HG03280 (cell line): ENCODE measurements around the gene PPP1R26.

Experiments
- ATAC-seq: cut with Tn5 transposase; IDR thresholded peaks from one replicate; pipeline ENCODE4 v1.9.1; 2021; ENCODE audit warnings: mild to moderate bottlenecking, moderate library complexity; ENCODE audit not compliant: unreplicated experiment

Gene PPP1R26

DNA sequence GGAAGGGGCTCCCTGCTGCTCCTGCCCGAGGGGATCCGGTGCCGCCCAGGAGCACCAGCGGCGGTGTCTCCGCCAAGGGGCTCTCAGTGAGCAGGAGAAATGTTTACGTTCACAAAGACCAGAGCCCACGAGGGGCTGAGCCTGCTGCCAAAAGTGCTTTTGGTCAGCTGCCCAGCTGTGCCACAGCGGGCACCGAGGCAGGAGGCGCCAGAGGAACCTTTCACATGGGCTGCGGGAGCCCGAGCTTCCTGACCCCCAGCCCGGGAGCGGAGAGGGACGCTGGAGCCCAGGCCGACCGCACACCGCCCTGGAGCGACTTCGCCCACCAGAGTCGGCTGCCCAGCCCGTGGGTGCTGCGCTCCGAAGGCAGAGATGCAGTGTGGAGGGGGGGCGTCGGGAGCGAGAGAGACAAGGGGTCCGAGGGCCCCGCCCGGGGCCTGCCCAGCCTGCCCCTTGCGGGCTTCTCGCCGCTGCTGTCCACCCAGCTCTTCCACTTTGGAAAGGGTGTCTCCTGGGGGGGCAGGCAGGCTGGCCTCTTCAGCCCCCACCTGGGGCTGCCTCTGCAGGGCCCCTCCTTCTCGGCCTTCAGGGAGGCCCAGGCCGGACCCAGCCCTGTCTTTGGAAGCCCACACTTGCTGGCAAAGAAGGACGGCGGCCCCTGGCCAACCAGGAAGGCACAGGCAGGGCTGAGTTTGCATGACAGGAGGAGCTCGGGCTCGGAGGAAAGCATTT lies 7.9 kb downstream of the PPP1R26 start:
- ATAC-seq, result no peak

DNA sequence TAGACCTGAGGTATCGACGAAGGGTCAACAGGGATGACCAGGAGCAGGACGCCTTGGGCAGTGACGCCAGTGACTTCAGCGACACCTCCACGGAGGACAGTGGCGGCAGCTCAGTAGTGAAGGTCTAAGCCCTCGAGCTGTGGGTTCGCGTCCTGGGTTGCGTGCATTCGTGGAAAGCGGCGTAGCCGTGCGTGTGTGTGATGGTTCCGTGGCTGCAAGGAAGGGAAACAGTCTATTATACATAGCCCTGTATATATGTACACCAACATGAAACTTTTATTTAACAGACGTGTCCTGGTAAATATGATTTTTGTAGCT lies 8.4 kb downstream of the PPP1R26 start:
- ATAC-seq, result no peak

DNA sequence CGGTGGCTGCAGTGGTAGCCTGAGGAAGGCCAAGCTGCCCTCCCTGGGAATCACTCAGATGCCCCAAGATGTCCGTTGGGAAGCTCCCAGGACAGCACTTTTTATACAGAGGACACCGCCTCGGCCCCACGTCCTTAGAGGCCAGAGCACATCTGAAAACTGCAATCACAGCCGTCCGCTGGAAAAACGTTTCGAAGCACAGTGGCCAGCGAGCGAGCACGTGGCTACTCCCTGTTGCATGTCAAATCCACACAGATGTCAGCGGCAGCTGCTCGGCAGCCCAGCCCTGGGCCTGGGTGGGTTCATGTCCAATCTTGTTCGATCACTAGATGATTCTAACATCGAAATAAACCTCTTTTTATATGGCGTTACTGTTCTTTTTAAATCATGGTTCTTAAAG lies 8.9 kb downstream of the PPP1R26 start:
- no peak for ATAC-seq

DNA sequence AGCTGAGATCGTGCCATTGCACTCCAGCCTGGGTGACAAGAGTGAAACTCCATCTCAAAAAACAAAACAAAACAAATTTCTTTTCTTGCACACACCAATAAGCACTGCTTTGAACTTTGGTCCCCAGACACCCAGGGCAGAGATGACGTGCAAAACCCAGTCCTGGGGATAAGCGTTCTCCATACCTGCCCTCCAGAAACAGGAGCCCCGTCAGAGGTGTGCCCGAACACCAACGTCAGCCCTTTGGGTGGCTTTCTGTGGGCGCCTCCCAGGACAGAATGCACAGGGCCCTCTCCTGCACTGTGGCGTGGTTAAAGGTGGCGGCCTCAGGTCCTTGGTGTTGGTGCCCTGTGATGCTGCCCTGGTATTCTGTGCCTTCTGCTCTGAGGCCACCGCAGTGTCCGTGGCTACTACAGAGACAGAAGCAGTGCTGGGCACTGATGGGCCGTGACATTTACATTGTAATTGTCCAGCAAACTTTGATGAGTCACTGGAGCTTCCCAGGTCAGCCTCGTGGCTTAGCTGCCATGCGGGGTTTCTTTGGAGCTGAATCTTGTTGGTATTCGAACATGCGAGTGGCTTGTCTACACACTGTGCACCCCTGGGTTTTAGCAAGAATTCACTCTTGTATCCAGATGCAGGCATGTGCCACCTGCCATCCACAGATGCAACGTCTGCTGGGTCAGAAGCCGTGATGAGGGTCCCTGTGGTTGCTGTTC lies 9.8 kb downstream of the PPP1R26 start:
- no peak for ATAC-seq

DNA sequence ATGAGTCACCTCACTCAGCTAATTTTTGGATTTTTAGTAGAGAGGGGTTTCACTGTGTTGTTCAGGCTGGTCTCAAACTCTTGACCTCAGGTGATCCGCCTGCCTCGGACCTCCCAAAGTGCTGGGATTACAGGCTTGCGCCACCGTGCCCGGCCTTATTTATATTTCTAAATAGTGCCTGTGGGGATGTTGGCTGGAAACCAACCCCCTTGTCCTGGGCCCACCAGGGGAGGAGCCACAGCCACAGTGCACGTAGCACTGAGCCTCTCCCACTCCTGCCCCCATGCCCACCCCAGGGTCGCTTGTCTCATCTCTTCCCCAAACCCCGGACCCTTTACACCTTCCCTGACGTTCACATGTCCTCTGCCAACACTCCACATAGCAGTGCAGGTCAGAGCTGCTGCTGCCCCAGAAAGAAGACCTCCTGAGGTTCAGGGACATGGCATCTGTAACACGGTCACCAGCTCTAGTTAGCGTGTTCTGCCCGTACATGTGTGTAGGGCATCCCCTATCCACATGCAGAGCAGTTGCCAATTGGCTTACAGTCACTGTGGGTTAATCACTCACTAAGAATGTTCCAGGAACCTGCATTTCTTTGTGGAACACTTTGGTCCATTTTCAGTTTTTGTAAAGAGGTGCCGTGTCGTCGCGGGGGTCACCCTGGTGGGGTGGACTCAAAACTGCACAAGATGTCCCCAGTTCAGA lies 10.7 kb downstream of the PPP1R26 start:
- ATAC-seq, result no peak

DNA sequence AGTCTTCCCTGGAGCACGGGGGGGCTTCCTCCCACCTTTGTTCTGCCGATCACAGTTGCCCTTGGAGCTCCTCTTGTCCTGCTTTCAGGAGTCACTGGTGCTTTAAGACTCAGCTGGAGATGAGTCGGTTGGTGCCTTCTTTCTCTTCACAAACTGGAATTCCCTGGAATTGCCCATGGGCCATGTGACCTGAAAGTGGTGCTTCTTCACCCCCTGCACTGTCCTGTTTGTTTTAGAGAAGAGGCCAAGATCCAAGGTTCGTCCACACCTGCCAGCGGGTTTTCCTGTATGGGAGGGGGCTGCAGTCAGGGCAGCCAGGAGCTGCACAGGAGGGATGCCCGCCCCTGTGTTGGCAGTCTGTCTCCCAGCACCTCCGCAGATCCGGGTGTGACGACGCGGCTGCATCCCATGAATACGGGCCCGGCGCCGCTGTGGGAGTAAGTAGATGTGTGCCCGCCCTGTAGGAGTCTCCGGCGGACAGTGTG lies 11.4 kb downstream of the PPP1R26 start:
- no peak for ATAC-seq

DNA sequence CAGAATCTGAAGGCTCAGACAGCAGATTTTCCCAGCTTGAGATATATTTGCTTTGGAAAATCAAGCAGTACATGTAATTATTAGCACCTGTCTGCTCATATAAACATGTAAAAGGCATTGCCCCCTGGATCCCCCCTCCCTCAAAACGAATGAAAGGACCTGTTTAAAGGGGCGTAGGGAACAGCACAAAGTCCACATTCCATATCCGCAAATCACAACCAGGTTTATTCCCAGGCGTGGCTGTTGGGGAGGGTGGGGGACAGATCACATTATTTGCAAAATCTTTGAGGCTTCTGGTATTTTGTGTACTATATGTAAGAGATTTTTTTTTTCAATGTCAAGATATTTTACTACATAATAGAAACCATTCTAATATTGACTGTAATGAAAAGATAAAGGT lies 12.2 kb downstream of the PPP1R26 start:
- ATAC-seq, result no peak

DNA sequence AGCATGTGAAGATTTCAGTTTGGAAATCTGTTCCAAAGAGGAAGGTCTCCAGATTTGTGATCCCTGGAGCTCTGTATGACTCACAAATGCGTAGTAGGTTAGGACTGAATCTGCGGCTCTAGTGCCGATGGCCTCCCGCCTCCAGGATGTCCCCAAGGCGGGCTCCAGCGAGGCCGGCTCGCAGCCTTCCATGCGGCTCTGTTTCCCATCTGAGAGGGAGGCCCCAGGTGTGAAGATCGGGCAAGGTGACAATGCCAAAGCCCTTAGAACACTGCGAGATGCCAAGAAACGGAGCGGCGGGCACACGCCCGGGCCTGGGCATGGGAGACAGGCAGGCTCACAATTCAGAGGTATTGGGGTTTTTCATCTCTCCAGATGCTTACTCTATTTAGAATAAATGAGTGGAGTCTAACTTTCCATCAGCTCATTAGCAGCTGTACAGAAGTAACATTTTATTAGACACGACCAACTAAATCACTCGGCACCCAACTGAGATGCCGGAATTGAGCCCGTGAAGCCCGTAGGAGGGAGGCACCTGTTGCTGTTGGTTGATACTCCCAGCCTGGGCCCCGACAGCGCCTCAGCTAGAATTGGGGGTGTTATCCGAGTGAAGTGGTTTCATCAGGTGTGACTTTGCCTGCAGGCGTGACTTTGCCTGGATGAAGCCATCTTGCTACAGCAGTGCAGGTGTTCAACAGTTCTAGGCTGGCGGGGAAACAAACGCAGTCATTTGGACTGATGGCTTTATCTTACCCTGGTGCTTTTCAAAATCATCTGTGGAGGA lies 13.5 kb downstream of the PPP1R26 start:
- ATAC-seq, result no peak

DNA sequence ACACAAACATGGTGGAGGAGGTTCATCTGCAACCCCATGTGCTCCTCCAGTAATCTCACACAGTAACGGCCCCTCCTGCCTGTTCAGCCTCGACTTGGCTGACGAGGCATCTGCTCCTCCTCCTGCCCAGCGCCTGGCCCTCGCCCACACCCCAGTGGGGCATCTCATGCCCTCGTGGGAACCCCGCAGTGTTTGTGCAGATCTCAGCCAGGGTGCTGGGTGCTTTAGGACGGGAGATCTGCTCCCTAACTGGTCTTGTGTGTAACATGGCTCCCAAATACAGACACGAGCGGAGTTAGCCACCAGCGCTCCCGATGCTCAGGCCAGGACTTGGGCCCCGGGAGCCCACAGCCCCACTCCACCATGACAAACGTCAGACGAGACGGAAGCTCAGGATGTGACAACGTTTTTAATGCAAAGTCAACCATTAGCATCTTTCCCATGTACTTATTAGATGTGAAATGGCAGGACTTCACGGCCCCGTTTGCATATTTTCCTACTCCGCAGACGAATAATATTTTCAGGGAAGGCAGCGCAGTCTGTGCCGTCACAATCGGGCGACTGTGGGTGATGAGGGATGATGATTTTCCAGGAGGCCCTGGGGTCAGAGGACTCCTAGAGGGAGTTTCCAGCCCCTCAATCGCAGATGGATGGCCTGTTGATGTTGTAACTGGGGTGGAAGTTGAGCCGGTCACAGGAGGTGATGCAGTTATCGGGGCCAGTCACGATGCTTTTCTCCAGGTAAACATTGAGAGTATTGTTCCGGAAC lies 15.4 kb downstream of the PPP1R26 start:
- ATAC-seq, result no peak

DNA sequence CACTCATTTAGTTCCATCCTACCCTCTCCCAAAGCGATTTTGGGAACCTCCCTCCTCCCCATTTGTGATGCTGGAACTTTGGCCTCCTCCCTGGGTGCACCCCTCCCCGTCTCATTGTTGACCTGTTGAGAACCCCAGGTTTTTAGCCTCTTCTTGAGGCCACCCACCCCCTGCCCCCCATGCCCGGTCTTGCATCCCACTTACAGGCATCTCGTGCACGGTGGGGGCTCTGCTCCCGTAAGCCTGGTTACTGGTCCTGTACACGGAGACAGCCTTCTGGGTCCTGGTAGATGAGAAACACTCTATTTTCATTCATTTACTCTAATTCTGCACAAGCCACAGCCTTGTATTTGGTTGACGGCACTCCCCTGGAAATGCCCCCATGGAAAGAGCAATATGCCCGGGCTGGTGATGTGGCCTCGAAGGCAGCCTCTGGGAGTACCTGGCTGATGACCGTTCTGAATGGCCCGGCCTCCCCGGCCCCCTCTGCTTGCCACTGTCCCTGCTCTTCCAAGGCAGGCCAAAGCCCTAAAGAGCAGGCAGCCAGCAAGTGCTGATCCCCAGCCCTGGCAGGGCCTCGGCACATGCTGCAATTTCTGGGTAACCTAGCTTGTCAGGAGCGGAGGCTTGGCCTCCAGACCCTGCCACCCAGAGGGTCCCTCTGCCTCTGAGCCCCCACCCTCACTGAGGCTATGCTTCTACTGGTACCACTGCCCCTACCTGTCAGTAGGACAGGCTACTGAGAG lies 19.0 kb downstream of the PPP1R26 start:
- ATAC-seq, result no peak

DNA sequence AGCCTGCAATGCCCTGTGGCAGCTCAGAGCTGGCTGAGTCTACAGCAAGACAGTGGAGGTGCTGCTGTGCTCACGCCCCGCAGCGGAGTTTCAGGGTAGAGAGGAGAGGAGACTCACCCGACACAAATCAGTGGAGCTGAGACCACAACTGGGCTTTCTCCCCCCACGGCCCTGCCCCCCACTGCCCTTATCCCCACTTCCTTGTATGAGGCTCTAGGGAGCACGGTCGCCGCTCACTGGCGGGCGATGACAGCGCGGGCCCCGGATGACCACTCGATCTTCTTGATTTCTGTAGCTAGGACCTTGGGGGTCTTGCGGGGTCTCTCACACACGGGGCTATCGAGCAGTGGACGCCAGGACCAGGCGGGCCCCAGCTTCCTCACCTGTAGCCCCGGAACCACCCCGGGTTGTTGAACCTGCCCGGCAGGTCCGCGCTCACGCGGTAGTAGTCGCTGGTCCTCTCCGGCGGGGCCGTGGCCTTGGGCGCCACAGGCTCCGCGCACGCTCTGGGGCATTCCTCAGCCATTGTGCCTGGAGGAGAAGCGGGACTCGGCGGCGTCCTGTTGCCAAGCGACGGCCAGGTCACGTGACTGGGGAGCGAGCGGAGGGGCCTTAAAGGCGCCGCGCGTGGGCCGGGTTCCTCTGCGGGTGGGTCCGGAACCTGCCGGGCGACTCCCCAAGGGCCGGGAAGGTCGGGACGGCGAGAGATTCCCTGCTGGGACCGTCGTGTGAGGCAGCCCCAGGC lies 19.9 kb downstream of the PPP1R26 start:
- ATAC-seq, result peak; percentile 48

DNA sequence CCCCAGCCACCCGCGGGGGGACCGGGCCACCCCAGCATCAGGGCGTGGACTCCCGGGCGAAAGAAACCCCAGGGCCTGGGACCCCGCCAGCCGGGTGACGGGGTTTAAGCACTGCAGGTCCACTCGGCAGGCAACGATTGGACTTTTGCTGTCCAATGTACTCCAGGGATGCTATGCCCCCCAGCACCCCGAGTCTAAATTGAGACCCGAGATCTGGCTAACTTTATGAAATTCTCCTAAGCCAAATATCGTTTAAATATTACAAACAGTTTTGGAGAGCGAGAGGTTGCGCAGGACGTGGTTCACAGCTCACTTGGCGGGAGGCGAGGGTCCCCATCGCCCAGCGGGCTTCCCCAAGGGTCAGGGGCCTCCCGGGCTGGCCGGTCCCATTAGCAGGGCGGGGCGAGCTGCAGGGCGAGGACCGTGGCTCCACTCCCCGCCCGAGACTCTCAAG lies 20.5 kb downstream of the PPP1R26 start:
- peak; percentile 8 for ATAC-seq

DNA sequence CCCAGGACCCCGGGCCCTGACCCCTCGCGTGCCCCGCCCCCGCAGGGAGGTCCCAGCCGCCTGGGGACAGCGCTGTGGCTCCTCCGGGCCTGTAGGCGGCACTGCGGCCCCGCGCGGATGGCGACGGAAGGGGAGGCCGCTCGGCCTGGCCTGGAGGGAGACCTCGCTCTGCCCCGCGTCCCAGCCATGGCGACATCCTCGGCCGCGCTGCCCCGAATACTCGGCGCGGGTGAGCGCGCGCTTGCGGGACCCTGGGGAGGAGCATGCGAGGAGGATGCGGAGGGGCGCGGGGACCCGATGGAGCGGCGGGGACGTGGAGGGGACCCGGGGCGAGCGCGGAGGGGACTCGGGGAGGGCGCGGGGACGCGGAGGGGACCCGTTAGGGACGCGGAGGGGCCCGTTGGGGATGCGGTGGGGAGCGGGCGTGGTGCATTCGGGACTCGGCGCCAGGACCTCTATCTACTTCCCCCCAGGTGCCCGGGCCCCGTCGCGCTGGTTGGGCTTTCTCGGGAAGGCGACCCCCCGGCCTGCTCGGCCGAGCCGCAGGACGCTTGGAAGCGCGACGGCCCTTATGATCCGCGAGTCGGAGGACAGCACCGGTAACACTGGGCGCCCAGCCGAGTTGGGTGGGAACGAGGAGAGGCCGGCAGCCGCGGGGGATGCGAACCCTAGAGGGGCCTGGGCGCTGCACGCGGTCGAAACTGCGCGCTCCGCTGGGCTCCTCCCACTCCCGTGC lies 21.1 kb downstream of the PPP1R26 start, which contains the start of gene MRPS2:
MRPS2 (plus strand) TSS at position 158 of the 736 bp plus-strand sequence; CDS start at position 187, 29 bp downstream.
- peak; percentile 85 for ATAC-seq

DNA sequence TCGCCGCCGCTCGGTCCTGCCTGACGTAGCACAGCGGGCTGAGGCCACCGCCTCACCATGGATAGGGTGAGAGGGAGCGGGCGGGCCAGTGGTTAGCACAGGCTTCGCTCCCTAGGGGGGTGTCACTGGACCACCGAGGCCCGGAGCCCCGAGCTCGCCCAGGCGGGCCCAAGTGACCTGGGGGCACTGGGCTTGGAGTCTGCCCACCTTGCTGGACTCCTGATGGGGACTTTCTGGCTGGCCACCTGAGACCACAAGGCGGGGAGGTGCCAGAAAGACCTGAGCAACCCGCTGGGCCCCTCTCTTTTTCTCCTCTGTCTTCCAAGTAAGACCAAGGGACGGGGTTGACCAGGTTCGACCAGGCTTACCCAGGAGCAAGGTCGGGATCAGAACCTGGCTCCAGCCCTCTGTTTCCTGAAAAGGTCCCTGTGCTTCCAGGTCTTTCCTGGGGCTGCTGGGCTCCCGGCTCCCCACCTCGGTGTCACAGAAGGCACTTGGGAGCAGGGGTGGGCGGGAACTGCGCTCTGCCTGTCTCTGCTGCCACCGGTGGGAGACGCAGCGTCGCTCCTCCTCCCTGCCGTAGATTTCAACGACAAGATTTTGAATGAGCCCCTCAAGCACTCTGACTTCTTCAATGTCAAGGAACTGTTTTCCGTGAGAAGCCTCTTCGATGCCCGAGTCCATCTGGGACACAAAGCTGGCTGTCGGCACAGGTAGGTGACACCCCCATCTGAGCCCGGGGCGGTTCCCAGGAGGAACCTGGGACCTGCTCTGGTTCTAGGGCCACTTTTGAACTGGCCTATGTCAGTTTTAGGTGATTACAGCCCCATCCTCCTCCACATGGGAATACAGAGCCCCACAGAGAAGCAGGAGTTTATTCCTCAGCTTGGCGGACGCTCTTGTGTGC lies 21.9 kb downstream of the PPP1R26 start:
- ATAC-seq, result no peak

DNA sequence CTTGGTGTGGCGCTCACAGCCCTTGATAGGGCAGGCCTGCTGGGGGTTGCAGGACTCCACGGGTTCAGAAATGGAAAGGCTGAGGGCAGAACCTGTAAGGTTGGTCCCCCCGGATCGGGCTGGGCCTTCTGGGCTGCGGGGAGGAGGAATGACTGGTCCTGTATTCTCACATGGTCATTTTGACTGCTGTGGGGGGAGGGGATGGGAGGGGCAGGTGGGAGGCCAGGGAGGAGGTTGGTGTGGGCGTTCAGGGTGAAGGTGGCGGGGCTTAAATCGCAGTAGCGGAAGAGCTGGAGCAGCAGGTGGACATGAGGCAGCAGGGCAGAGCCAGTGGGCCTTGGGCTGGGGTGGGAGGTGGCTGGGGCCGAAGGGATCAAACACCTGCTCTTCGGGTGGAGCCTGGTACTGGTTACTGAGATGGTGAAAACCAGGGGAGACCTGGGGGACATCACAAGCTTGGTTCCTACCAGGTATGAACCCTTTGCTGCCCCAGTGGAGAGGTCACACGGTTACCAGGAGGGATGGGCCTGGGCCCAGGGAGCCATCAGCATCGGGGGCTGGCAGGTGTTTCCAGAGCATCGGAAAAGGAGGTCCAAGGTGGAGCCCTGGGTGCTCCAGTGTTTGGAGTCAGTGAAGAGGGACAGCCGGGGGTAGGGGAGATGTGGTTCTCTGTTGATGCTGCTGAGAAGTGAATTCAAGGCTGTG lies 22.7 kb downstream of the PPP1R26 start:
- ATAC-seq, result no peak

DNA sequence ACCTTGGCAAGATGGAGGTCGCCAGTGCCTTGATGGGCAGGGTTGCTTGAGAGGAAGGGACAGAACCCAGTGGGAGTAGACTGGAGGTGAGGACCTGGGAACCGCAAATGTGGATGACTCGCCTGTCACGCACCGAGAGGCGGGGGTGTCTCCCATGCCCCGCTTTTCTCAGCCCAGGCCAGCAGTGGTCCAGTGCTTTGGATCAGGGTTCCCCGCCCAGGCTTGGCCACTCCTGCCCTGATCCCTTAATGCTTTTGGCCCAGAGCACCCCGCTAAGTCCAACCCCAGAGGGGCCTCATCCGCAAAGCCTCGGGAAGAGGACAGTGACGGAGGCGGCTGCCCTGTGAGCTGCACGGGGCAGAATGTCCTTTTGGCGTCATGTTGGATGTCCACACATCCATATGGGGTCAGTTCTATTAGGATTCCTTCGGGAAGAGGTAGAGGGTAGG lies 23.3 kb downstream of the PPP1R26 start:
- ATAC-seq, result no peak
